NCI-H1436 treated with DMSO at 0.1 percent for 48 hours (cell line): ENCODE measurements around the gene SPG11.

Source experiments
- DNase-seq: peaks from one replicate; lab custom pipeline; 2025; lab: John Stamatoyannopoulos, UW

Gene SPG11

DNA sequence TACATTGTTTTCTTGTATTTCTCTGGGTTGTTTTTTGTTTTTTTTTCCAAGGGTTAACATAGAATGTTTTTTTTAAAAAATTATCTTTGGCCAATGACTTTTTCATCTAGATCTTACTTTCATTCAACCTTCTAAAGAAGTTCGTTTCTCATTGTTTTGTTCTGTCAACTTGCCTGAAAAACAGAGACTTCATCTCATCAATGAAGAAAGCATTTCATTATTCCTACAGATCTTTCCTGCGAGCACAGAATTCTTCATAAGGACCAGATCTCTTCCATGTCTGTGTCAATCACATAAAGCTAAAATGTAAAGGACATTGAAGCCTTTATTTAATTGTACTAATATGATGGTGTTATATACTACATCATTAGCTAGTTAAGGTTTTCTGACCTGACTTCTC is 136.2 kb downstream of the SPG11 start:
- DNase-seq = no peak

DNA sequence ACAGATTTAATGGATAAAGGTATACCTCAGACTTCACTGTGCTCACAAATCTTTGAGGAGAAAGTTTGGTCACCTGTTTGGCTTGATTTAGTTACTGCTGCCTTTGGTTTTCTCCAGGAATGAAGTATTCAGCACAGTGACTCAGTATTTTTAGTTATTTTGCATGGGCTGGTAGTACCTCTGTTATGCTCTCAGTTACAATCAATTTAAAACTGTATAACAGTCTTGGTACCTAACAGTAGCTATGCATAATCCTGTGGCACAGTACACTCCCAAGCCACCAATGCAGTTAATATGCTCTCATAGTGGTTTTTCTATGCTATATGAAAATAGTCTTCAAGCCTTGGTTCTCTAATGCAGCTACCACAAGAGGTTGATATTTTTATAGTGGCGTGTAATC is 138.4 kb downstream of the SPG11 start:
- no peak for DNase-seq

DNA sequence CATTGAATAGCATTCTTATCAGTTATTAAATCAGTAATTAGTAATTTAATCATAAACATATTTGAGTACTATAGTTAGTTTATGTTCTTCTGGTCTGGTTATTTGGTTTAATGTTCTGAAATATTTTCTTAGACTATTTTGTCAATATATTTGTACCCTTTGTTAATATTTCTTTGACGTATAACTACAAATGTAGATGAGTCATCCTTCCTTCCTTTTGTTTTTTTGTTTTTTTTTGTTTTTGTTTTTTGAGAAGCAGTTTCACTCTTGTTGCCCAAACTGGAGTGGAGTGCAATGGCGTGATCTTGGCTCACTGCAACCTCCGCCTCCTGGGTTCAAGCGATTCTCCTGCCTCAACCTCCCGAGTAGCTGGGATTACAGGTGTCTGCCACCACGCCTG is 143.9 kb downstream of the SPG11 start:
- DNase-seq = no peak

GRCh38 chr15:44516436-44516835 is 147.0 kb downstream of the SPG11 start:
- DNase-seq = no peak
